ENCODE data around the gene SHROOM1. TPM values are rescaled to one million over a fixed set of nuclear protein-coding genes. Genes with fewer than 3 reads are reported as not detected.

Gene SHROOM1
- total and polyA plus RNA-seq, 2 donors (not counting 1 experiment from before 2014, with no cell fraction given), result 2.9 to 6.1 TPM

GRCh38 chr5:132782101-132782500 is 48.3 kb downstream of the SHROOM1 start:
- Histone ChIP-seq H3K9ac (ENCODE audit: insufficient read depth, low read length) (no peak overlapping the region), H3K27me3 (ENCODE audit: control insufficient read depth, insufficient read depth, low read length) (no peaks in the 10 kb centered on the region), H4K20me1 (ENCODE audit: control insufficient read depth, extremely low read depth, insufficient read depth, low read length) (no peaks in the 10 kb centered on the region), H3K36me3 (ENCODE audit: control insufficient read depth, insufficient read depth, low read length) (no peaks in the 10 kb centered on the region), H3K4me3 (replicated peaks in 1 of 4; ENCODE audit: control extremely low read depth in 1 of 4, insufficient read depth in 1 of 4, low read depth in 3 of 4, low read length in 4 of 4) (no peak overlapping the region), H3K27ac (ENCODE audit: insufficient read depth, low read length) (no peak overlapping the region), H3K79me2 (ENCODE audit: control insufficient read depth, insufficient read depth, low read length) (no peaks in the 10 kb centered on the region), H3K9me3 (ENCODE audit: control insufficient read depth, insufficient read depth, low read depth, low read length) (no peaks in the 10 kb centered on the region), H3K4me2 (ENCODE audit: extremely low read depth, insufficient read depth, low read length) (no peak overlapping the region), H3K4me1 (ENCODE audit: control insufficient read depth, extremely low read depth, insufficient read depth, low read length) (peaks cover 12% of the 10 kb centered on the region), H2AFZ (ENCODE audit: low read length) (peak overlapping the region; percentile 77)
- peak; percentile 25 to 79 for DNase-seq (ENCODE audit: low read depth in 2 of 2)
- TF ChIP-seq EZH2 (IDR thresholded peaks at IDR 0.05; ENCODE audit: low read length, missing control alignments) (no peak), CTCF (conservative IDR thresholded peaks at IDR 0.05 in 1 of 2, IDR thresholded peaks at IDR 0.05 in 1 of 2; ENCODE audit: low read depth in 1 of 2, low read length in 2 of 2) (no peak)

- H2AFZ ChIP-seq (ENCODE audit: low read length), result no peak overlapping the region
- H3K27ac ChIP-seq (ENCODE audit: insufficient read depth, low read length), result no peak overlapping the region
- DNase-seq (ENCODE audit: low read depth in 2 of 2), result no peak
- H3K79me2 ChIP-seq (ENCODE audit: control insufficient read depth, insufficient read depth, low read length), result peaks cover 5% of the 10 kb centered on the region
- peaks cover 10% of the 10 kb centered on the region for H3K4me1 ChIP-seq (ENCODE audit: control insufficient read depth, extremely low read depth, insufficient read depth, low read length)
- no peaks in the 10 kb centered on the region for H3K9me3 ChIP-seq (ENCODE audit: control insufficient read depth, insufficient read depth, low read depth, low read length)
- no peak overlapping the region for H3K4me2 ChIP-seq (ENCODE audit: extremely low read depth, insufficient read depth, low read length)
- no peak for TF ChIP-seq CTCF (conservative IDR thresholded peaks at IDR 0.05 in 1 of 2, IDR thresholded peaks at IDR 0.05 in 1 of 2; ENCODE audit: low read depth in 1 of 2, low read length in 2 of 2)
- no peak overlapping the region for H3K4me3 ChIP-seq (replicated peaks in 1 of 4; ENCODE audit: control extremely low read depth in 1 of 4, insufficient read depth in 1 of 4, low read depth in 3 of 4, low read length in 4 of 4)
- H3K9ac ChIP-seq (ENCODE audit: insufficient read depth, low read length), result no peak overlapping the region
- H3K36me3 ChIP-seq (ENCODE audit: control insufficient read depth, insufficient read depth, low read length), result no peaks in the 10 kb centered on the region
- no peaks in the 10 kb centered on the region for H3K27me3 ChIP-seq (ENCODE audit: control insufficient read depth, insufficient read depth, low read length)
- H4K20me1 ChIP-seq (ENCODE audit: control insufficient read depth, extremely low read depth, insufficient read depth, low read length), result no peaks in the 10 kb centered on the region
Observed at GRCh38 chr5:132781029-132781428, 49.4 kb downstream of the SHROOM1 start.

- Histone ChIP-seq H3K4me2 (ENCODE audit: extremely low read depth, insufficient read depth, low read length) (no peak overlapping the region), H2AFZ (ENCODE audit: low read length) (no peak overlapping the region), H3K79me2 (ENCODE audit: control insufficient read depth, insufficient read depth, low read length) (peaks cover 8% of the 10 kb centered on the region), H3K4me3 (replicated peaks in 1 of 4; ENCODE audit: control extremely low read depth in 1 of 4, insufficient read depth in 1 of 4, low read depth in 3 of 4, low read length in 4 of 4) (no peak overlapping the region), H3K9ac (ENCODE audit: insufficient read depth, low read length) (no peak overlapping the region), H3K9me3 (ENCODE audit: control insufficient read depth, insufficient read depth, low read depth, low read length) (no peaks in the 10 kb centered on the region), H4K20me1 (ENCODE audit: control insufficient read depth, extremely low read depth, insufficient read depth, low read length) (no peaks in the 10 kb centered on the region), H3K36me3 (ENCODE audit: control insufficient read depth, insufficient read depth, low read length) (no peaks in the 10 kb centered on the region), H3K27ac (ENCODE audit: insufficient read depth, low read length) (no peak overlapping the region), H3K4me1 (ENCODE audit: control insufficient read depth, extremely low read depth, insufficient read depth, low read length) (peaks cover 11% of the 10 kb centered on the region), H3K27me3 (ENCODE audit: control insufficient read depth, insufficient read depth, low read length) (no peaks in the 10 kb centered on the region)
- no peak for DNase-seq (ENCODE audit: low read depth in 2 of 2)
- TF ChIP-seq CTCF (conservative IDR thresholded peaks at IDR 0.05 in 1 of 2, IDR thresholded peaks at IDR 0.05 in 1 of 2; ENCODE audit: low read depth in 1 of 2, low read length in 2 of 2), result no peak
- no peak for TF ChIP-seq EZH2 (IDR thresholded peaks at IDR 0.05; ENCODE audit: low read length, missing control alignments)
Observed at GRCh38 chr5:132780577-132780976, 49.9 kb downstream of the SHROOM1 start.
